ENCODE data around the gene TMEM266.

Gene TMEM266

DNA sequence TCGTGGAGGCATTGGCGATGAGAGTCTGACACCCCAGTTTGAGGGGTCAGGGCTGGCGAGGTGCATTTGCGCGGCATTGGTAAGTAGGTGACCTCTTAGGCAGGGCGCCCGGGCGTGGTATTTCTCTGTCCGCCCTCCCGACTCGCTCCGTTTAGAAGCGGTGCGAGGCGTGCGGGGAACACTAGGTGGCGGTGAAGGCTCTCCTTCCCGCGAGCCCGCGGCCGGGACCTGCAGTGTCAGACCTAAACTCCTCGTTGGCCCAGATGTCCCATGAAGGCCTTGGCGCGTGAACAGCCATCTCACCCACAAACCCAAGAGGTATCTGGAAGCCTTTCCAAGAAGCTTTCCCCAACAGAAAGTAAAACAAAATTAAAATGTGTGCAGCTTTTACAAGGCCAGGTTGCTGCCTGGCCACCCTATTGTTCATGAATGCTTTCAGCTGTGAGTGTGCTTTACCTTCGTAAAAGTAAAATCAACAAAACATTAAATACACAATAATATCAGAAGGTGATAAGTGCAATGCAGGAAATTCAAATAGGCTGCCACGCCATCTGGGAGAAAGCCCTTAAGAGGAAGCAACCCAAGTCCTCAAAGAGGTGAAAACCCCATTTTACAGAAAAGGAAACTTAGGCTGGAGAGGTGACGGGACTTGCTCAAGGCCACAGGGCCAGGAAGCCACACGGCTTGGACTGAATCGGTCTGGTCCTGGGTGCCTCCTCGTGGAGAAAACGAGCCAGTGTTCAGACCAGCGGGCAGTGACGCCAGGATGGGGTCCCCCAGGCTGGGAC lies 131.2 kb downstream of the TMEM266 start:
- Histone ChIP-seq H3K36me3 (replicated peaks in 1 of 2; ENCODE audit: control insufficient read depth in 2 of 2, insufficient read depth in 2 of 2, low read length in 2 of 2) (no peaks in the 10 kb centered on the region), H3K4me1 (ENCODE audit: control insufficient read depth in 2 of 2, insufficient read depth in 1 of 2, low read depth in 1 of 2, low read length in 2 of 2) (peaks cover 3 to 6% of the 10 kb centered on the region in 2 donors), H2BK120ac (ENCODE audit: low read depth, low read length) (no peak overlapping the region), H3K14ac (ENCODE audit: low read length) (no peak overlapping the region), H2BK5ac (ENCODE audit: low read length) (no peak overlapping the region), H3K4me3 (ENCODE audit: low read length in 2 of 2) (no peak overlapping the region), H2BK12ac (ENCODE audit: low read length) (no peak overlapping the region), H3K23ac (ENCODE audit: low read depth, low read length, poor library complexity) (no peak overlapping the region), H3K9me3 (replicated peaks in 1 of 2; ENCODE audit: control insufficient read depth in 2 of 2, insufficient read depth in 1 of 2, low read depth in 1 of 2, low read length in 2 of 2) (no peaks in the 10 kb centered on the region), H3K9ac (ENCODE audit: low read depth, low read length, poor library complexity) (no peak overlapping the region), H3K18ac (ENCODE audit: low read length) (no peak overlapping the region), H4K8ac (ENCODE audit: low read depth, low read length) (no peak overlapping the region), H4K91ac (ENCODE audit: low read depth, low read length, poor library complexity) (no peak overlapping the region), H3K27ac (replicated peaks; ENCODE audit: low read length) (no peak overlapping the region), H3K4me2 (ENCODE audit: insufficient read depth, low read length, poor library complexity, severe bottlenecking) (no peak overlapping the region), H2AFZ (ENCODE audit: low read length) (peak overlapping the region; percentile 83), H3K79me1 (ENCODE audit: low read depth, low read length) (no peaks in the 10 kb centered on the region), H2BK15ac (ENCODE audit: low read length) (no peak overlapping the region), H3K27me3 (ENCODE audit: control insufficient read depth in 3 of 3, insufficient read depth in 3 of 3, low read depth in 1 of 3, low read length in 3 of 3) (peaks cover 0 to 21% (median 12%) of the 10 kb centered on the region in 3 experiments), H3K4ac (ENCODE audit: low read length) (no peak overlapping the region), H2AK5ac (ENCODE audit: low read depth, low read length) (peak overlapping the region; percentile 85)
- no CpG with 5 or more reads among the region's 34 CpGs for WGBS, 2 donors (ENCODE audit: extremely low coverage in 2 of 2, insufficient read length in 2 of 2, insufficient replicate concordance in 1 of 2)
- peak; percentile 63 for DNase-seq (ENCODE audit: low spot score)

DNA sequence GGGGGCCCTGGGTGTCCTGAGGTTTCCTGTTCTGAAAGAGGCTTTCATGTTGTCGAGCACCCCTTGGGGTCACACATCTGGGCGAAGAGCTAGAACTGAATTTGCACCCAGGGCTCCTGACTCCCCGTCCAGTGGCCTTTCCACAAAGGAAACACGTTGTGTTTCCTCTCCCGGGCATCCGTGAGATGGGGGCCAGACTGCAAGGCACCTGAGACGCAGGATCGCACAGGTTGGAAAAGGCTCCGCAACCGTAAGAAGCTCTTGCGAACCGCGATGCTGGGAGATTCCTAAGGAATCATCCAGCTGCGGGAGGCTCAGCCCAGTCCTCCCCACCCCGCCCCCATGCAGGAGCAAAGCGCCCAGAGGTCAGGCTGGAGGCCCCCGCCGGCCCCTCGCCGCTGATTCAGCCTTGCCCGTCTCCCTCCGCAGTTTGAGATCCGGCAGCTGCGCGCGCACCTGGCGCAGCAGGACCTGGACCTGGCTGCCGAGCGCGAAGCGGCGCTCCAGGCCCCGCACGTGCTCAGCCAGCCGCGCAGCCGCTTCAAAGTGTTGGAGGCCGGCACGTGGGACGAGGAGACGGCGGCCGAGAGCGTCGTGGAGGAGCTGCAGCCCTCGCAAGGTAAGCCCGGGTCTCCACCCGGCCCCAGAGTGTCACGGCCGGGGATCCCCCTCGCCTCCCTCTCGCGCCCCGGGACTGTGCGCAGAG lies 131.9 kb downstream of the TMEM266 start:
- Histone ChIP-seq H4K8ac (ENCODE audit: low read depth, low read length) (no peak overlapping the region), H3K18ac (ENCODE audit: low read length) (peak overlapping the region; percentile 39), H2BK15ac (ENCODE audit: low read length) (no peak overlapping the region), H3K9ac (ENCODE audit: low read depth, low read length, poor library complexity) (no peak overlapping the region), H2BK120ac (ENCODE audit: low read depth, low read length) (no peak overlapping the region), H2BK5ac (ENCODE audit: low read length) (no peak overlapping the region), H4K91ac (ENCODE audit: low read depth, low read length, poor library complexity) (no peak overlapping the region), H3K4me2 (ENCODE audit: insufficient read depth, low read length, poor library complexity, severe bottlenecking) (no peak overlapping the region), H3K36me3 (replicated peaks in 1 of 2; ENCODE audit: control insufficient read depth in 2 of 2, insufficient read depth in 2 of 2, low read length in 2 of 2) (no peaks in the 10 kb centered on the region), H3K4ac (ENCODE audit: low read length) (no peak overlapping the region), H3K27me3 (ENCODE audit: control insufficient read depth in 3 of 3, insufficient read depth in 3 of 3, low read depth in 1 of 3, low read length in 3 of 3) (peaks cover 0 to 21% (median 12%) of the 10 kb centered on the region in 3 experiments), H3K4me3 (ENCODE audit: low read length in 2 of 2) (no peak overlapping the region), H3K4me1 (ENCODE audit: control insufficient read depth in 2 of 2, insufficient read depth in 1 of 2, low read depth in 1 of 2, low read length in 2 of 2) (peaks cover 8 to 9% of the 10 kb centered on the region in 2 donors), H2AK5ac (ENCODE audit: low read depth, low read length) (peak overlapping the region; percentile 85), H2AFZ (ENCODE audit: low read length) (peak overlapping the region; percentile 83), H3K27ac (replicated peaks; ENCODE audit: low read length) (no peak overlapping the region), H3K79me1 (ENCODE audit: low read depth, low read length) (no peaks in the 10 kb centered on the region), H3K23ac (ENCODE audit: low read depth, low read length, poor library complexity) (no peak overlapping the region), H2BK12ac (ENCODE audit: low read length) (no peak overlapping the region), H3K14ac (ENCODE audit: low read length) (no peak overlapping the region), H3K9me3 (replicated peaks in 1 of 2; ENCODE audit: control insufficient read depth in 2 of 2, insufficient read depth in 1 of 2, low read depth in 1 of 2, low read length in 2 of 2) (no peaks in the 10 kb centered on the region)
- no CpG with 5 or more reads among the region's 55 CpGs for WGBS, 2 donors (ENCODE audit: extremely low coverage in 2 of 2, insufficient read length in 2 of 2, insufficient replicate concordance in 1 of 2)
- no peak for DNase-seq (ENCODE audit: low spot score)

DNA sequence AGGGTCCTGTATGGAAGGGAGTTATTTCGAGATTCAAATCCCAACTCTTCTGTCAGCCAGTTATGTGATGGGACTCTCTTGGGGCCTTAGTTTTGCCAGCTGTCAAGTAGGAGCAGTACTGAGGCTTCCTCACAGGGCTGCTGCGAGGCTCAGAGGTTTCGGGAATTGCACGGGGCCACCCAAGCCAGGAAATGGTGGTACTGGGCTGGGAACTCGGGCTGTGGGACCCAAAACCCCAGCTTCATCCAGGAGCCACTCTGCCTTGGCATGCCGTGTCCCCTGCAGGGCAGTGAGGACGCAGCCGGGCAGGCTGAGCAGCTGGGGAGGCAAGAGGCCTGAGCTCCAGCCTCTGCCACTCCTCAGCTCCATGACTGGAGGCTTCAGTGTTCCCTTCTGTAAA lies 132.9 kb downstream of the TMEM266 start:
- H3K14ac ChIP-seq (ENCODE audit: low read length), result no peak overlapping the region
- no peak overlapping the region for H2AFZ ChIP-seq (ENCODE audit: low read length)
- H2AK5ac ChIP-seq (ENCODE audit: low read depth, low read length), result peak overlapping the region; percentile 30
- no peak overlapping the region for H2BK15ac ChIP-seq (ENCODE audit: low read length)
- no peak overlapping the region for H2BK5ac ChIP-seq (ENCODE audit: low read length)
- H3K4me2 ChIP-seq (ENCODE audit: insufficient read depth, low read length, poor library complexity, severe bottlenecking), result no peak overlapping the region
- no peak overlapping the region for H3K4me3 ChIP-seq (ENCODE audit: low read length in 2 of 2)
- peaks cover 0 to 16% (median 12%) of the 10 kb centered on the region in 3 experiments for H3K27me3 ChIP-seq (ENCODE audit: control insufficient read depth in 3 of 3, insufficient read depth in 3 of 3, low read depth in 1 of 3, low read length in 3 of 3)
- H3K18ac ChIP-seq (ENCODE audit: low read length), result no peak overlapping the region
- no CpG with 5 or more reads among the region's 8 CpGs for WGBS, 2 donors (ENCODE audit: extremely low coverage in 2 of 2, insufficient read length in 2 of 2, insufficient replicate concordance in 1 of 2)
- H4K91ac ChIP-seq (ENCODE audit: low read depth, low read length, poor library complexity), result no peak overlapping the region
- H4K8ac ChIP-seq (ENCODE audit: low read depth, low read length), result no peak overlapping the region
- no peaks in the 10 kb centered on the region for H3K9me3 ChIP-seq (replicated peaks in 1 of 2; ENCODE audit: control insufficient read depth in 2 of 2, insufficient read depth in 1 of 2, low read depth in 1 of 2, low read length in 2 of 2)
- H3K36me3 ChIP-seq (replicated peaks in 1 of 2; ENCODE audit: control insufficient read depth in 2 of 2, insufficient read depth in 2 of 2, low read length in 2 of 2), result no peaks in the 10 kb centered on the region
- DNase-seq (ENCODE audit: low spot score), result no peak
- H3K4me1 ChIP-seq (ENCODE audit: control insufficient read depth in 2 of 2, insufficient read depth in 1 of 2, low read depth in 1 of 2, low read length in 2 of 2), result peaks cover 9 to 10% of the 10 kb centered on the region in 2 donors
- no peak overlapping the region for H3K4ac ChIP-seq (ENCODE audit: low read length)
- H3K9ac ChIP-seq (ENCODE audit: low read depth, low read length, poor library complexity), result no peak overlapping the region
- H3K27ac ChIP-seq (replicated peaks; ENCODE audit: low read length), result no peak overlapping the region
- no peak overlapping the region for H3K23ac ChIP-seq (ENCODE audit: low read depth, low read length, poor library complexity)
- no peaks in the 10 kb centered on the region for H3K79me1 ChIP-seq (ENCODE audit: low read depth, low read length)
- no peak overlapping the region for H2BK120ac ChIP-seq (ENCODE audit: low read depth, low read length)
- no peak overlapping the region for H2BK12ac ChIP-seq (ENCODE audit: low read length)

DNA sequence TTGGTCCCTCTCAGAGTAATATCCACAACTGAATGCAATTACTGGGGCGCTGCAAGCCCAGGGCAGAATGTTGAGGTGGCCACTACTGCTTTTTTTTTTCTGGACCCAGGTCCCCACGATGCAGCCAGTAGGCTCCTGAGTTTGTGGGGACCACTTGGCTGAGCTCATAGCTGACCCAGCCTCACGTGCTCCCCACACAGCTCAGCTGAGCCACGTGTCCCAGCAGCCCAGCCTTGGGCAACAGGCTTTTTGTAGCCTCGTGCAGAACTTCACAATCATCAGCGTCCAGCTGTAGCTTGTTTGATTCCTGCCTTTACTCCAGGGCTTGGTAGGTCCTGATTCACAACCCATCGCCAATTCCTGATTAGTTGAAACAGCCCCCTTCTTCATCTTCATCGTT lies 134.1 kb downstream of the TMEM266 start:
- no peaks in the 10 kb centered on the region for H3K9me3 ChIP-seq (replicated peaks in 1 of 2; ENCODE audit: control insufficient read depth in 2 of 2, insufficient read depth in 1 of 2, low read depth in 1 of 2, low read length in 2 of 2)
- no peak overlapping the region for H3K27ac ChIP-seq (replicated peaks; ENCODE audit: low read length)
- no CpG with 5 or more reads among the region's 8 CpGs for WGBS, 2 donors (ENCODE audit: extremely low coverage in 2 of 2, insufficient read length in 2 of 2, insufficient replicate concordance in 1 of 2)

More for the DNA sequence above, 134.1 kb downstream of the TMEM266 start:
- no peaks in the 10 kb centered on the region for H3K79me1 ChIP-seq (ENCODE audit: low read depth, low read length)
- H3K4me1 ChIP-seq (ENCODE audit: control insufficient read depth in 2 of 2, insufficient read depth in 1 of 2, low read depth in 1 of 2, low read length in 2 of 2), result peaks cover 9 to 10% of the 10 kb centered on the region in 2 donors
- H3K4me3 ChIP-seq (ENCODE audit: low read length in 2 of 2), result no peak overlapping the region
- H3K4ac ChIP-seq (ENCODE audit: low read length), result no peak overlapping the region
- H4K8ac ChIP-seq (ENCODE audit: low read depth, low read length), result no peak overlapping the region
- no peak overlapping the region for H2AK5ac ChIP-seq (ENCODE audit: low read depth, low read length)
- no peak overlapping the region for H2BK15ac ChIP-seq (ENCODE audit: low read length)
- H3K4me2 ChIP-seq (ENCODE audit: insufficient read depth, low read length, poor library complexity, severe bottlenecking), result no peak overlapping the region
- no peak overlapping the region for H4K91ac ChIP-seq (ENCODE audit: low read depth, low read length, poor library complexity)
- H2BK5ac ChIP-seq (ENCODE audit: low read length), result no peak overlapping the region
- H2BK12ac ChIP-seq (ENCODE audit: low read length), result no peak overlapping the region
- H3K27me3 ChIP-seq (ENCODE audit: control insufficient read depth in 3 of 3, insufficient read depth in 3 of 3, low read depth in 1 of 3, low read length in 3 of 3), result peaks cover 0 to 15% (median 12%) of the 10 kb centered on the region in 3 experiments
- H3K36me3 ChIP-seq (replicated peaks in 1 of 2; ENCODE audit: control insufficient read depth in 2 of 2, insufficient read depth in 2 of 2, low read length in 2 of 2), result no peaks in the 10 kb centered on the region
- H2BK120ac ChIP-seq (ENCODE audit: low read depth, low read length), result no peak overlapping the region
- no peak for DNase-seq (ENCODE audit: low spot score)
- H3K18ac ChIP-seq (ENCODE audit: low read length), result peak overlapping the region; percentile 4
- no peak overlapping the region for H3K9ac ChIP-seq (ENCODE audit: low read depth, low read length, poor library complexity)
- no peak overlapping the region for H2AFZ ChIP-seq (ENCODE audit: low read length)
- H3K23ac ChIP-seq (ENCODE audit: low read depth, low read length, poor library complexity), result no peak overlapping the region
- H3K14ac ChIP-seq (ENCODE audit: low read length), result no peak overlapping the region

All from neuronal stem cell (in vitro differentiated cells).